ENCODE measurements around the gene VIPR2.

VIPR2 gene

DNA sequence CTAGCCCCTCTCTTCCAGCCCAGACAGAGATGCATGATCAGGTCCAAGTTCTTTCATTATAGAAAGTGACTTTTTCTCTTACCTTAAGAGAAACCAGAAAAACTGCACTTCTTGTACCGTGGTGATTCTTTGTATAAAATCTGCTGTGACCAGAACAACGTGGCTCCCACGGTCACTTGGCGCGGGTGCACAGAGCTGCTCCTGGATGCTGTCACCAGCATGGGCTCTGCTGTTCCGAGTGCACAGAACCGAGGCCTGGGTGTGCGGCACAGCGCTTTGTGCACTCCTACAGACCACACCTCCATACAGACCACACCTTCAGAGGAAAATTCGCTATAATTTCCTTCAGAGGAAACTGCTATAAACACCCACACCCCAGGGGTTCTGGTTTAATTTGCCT is 26.0 kb downstream of the VIPR2 start:
- DNase-seq, result no peak

DNA sequence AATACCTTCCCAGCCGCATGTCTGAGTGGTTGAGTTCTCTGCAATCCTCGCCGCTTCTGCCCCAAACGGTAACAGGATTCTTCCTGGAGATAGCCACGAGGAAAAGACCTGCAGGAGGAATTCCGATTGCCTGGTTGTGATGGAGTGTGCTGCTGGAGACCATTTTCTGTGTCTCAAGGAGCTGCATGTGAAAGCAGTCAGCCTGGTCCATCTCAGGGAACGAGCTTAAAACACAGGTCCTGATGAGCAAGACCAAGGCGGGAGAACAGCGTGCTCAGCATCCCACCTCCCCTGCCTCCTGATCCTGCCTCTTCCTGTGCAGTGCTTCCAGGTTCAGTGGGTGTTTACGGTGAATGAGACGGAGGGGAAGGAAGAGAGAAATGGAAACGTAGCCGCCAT is 26.5 kb downstream of the VIPR2 start:
- no peak for DNase-seq

DNA sequence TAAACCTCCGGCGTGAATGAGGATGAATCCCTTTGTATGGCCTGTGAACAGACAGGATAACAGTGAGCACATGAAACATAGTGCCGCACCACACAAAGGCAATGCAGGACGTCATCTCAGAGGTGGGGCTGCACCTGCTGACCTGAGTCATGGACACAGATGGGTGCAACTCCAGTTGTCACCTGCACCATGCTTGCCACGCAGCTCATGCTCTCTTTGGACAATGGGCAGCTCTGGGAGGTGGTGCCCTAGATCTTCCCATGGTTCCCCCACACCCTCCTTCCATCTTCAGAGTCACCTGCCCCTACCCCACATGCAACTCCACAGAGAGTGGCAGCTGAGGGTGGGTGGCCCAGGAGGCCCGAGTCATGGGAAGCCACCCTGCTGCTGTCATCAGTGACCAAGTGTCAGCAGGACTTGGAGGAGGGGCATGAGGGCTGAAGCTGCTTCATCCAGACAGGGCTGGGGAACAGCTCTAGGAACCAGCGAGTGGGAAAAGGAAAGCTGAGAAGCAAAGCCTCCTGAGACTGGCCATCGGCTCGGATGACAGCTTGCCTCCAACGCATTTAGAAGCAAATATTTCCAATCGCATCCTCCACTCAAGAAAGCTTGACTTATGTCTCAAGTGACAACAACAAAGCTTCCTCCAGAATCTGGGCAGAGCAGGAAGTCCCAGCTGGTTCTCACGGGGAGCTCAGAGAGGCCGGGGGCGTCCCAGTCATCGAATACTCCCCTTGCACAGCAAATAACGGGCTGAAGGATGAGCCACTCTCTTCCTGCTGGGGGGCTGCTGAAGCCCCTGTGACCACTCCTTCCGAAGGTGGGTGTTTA is 27.1 kb downstream of the VIPR2 start:
- peak; percentile 14 for DNase-seq

DNA sequence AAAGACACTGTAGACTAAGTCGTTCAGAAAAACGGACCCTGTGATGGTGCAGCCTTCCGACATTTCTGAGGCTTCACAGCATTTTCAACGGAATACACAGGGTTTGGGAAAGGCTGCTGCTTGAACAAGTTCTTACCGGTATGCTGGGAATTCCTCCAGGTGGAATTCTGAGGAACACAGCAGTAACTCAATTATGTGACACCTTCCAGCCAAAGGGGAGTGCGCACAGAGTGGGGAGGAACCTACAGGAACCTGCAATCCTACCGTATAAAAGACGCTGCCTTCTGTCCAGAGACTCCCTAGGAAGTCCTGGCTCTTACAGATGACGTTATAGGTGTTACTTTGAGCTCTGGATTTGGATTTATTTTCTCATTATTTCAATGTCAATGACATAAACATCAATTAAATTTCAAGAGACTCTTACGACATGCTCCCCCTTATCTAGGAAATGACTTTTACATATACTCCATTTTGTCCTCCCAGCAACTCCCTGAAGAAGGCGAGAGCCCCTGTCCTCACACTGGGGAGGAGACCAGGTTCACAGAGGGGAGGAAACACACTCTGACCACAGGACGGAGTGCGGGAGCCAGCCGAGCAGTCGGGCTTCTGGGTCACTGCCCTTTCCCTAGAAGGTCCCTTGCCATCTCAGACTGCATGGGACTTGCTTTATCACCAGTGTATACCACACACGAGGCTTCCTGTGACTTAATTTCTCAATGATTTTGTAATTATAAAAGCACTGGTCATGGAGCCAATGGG is 27.9 kb downstream of the VIPR2 start:
- DNase-seq, result no peak

DNA sequence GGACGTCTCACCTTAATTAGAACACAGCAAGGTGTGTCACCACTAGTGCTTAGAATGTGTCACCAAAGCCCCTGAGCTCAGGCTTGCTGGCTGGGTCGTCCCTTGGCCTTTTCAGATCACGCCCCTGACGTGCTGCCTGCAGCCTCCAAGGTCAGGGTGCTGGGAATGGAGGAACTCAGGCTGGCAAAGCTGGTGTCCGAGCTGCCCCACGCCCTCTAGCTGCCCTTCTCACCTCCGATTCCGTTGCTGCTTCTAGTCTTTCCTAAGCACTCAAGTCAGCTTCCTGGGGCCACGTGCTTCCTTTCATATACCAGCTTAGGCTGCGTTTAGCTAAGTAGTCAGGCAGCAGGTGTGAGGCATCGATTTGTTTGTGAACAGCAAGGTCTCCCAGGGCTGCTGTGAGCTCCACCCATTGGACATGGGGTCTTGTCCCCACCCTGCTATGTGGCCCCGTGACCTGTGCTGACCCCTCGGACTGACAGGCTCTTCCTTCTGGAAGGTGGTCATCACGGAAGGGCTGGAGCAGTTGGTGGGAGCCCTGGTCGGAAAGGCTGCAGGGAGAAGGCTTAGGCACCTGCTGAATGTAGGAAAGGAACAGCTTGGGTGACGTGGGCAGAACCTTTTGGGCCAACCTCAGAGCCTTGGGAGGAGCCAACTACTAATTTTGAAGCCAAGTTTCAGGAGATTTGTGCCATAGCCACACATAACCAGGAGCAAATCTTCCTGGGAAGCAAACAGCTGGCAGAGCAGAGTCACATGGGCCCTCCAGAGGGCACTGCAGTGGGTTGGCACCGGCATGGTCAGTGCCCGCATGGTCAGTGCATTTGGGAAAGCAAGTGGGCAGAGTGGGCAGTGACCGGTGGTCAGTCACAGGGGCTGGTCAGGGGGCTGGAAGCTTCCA is 28.8 kb downstream of the VIPR2 start:
- DNase-seq, result peak; percentile 12

DNA sequence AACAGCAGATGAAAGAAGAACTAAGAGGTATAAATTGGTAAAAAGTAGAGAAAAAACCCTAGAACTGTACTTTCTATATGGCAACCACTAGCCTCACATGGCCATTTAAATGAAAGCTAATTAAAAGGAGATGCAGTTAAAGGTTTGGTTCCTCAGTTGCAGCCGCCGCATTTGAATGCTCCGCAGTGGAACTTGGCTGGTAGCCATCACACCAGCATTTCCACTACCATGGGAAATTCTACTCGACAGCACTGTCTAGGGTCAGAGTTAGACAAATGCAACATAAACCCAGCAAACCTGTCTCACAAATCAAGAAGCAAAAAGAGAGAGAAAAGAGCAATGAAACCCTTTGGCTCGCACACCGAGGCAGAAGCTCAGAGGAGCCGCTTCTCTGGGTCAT is 29.7 kb downstream of the VIPR2 start:
- DNase-seq, result no peak

DNA sequence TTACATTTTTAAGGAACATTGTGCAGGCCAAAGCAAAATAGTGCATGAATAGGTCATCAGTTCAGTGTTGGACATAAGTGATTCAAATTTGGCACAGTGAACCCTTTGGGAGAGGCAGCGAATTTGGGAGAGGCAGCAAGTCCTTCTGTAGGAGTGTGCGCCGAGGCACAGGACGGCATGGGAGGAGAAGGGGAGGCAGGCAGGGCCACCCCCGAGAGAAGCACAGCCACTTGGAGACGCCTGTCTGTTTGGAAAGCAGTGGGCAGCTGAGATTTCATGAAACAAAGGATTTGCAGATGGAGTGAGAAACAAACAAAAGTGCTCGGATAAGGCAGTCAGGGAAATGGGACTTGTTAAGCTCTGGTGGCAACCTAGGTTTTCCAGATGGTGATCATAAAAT is 30.6 kb downstream of the VIPR2 start:
- DNase-seq, result no peak

DNA sequence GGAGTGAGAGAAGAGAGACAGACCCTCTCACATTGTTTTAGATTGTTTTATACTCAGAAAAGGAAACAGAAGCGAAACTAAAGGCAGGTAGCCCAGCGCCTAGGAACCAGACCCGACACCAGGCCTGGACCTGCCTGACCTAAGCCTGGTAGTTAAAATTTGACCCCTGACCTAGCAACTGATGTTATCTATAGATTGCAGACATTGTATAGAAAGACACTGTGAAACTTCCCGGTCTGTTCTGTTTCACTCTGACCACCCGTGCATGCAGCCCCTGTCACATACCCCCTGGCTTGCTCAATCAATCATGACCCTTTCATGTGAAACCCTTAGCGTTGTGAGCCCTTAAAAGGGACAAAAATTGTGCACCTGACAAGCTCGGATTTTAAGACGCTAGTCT is 31.6 kb downstream of the VIPR2 start:
- DNase-seq, result no peak

DNA sequence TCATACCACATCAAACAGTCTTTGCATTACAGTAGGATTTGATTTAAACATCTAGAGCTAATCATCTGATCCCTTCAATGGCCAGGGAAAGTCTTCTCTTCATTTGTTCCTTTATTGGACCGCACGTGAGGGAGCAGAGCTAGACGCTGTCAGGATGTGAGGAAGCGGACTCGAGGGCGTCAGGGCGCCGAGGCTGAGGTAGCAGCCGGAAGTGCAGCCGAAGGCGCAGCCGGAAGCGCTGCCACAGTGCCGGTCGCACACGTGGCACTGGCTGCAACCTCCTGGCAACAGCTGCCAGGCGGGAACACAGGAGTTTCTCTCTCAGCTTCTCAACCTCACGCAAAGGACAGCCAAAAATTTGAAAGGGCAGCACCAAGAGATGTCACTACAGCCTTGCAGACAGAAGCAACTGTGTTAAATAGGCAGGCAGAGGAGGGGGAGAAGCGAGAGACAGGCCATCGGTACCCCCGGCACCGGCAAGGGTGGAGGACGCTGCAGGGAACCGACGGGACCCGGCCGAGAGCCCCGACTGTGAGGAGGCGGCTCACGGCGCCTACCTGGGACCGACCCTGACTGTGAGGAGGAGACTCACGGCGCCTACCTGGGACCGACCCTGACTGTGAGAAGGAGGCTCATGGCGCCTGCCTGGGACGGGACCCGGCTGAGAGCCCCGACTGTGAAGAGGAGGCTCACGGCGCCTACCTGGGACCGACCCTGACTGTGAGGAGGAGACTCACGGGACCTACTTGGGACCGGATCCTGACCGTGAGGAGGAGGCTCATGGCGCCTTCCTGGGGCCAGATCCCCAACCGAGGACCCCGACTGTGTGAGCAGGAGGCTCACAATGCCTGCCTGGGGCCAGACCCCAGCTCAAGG is 32.3 kb downstream of the VIPR2 start:
- DNase-seq, result no peak

DNA sequence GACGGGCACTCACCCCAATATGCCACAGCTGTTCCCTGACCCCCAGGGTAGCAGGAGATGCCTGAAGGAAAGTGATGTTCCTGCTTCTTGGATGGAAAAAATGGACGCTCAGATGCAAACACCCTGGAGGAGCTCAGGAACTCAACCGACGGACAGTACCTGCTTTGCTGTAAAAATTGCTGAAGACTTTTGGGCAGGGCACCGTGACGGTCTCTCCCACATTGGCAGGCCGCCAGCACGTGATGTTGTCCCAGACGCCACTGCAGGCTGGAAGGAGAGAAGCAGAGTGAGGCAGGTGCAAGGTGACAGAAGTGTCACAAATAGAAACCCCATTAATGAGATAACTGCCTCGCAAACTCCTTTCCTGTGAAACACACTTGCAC is 35.0 kb downstream of the VIPR2 start:
- DNase-seq, result no peak

DNA sequence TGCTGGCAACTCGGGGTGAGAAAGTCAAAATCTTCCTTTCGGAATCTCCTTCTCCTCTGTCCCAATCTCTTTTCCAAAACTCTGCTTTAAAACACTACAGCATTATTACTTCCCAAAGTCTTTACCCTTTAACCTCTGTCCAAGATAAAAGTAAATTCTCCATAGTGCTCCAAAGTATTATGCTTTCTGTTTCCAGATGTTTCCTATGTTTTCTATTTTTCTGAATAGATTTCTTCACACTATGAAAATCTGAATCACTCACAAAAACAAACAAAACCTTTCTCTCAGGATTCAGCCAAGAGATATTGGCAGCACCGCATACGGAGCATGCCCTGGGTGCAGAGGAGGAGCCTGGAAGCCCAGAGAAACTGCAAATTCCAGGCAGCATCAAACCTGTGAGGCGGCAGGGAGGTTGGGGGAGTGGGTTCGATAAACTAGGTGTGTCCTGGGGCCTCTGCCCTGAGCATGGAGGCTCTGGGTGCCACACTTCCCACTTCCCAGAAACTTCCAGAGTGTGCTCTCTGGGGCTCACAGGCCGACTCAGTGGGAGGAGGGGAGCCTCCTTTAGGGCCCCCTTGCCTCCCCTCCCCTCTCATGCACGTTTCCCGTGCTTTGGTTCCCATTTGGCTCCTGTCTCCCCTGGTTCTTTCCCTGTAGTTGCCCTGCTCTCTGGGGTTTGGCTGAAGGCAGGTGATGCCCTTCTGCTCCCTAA is 35.6 kb downstream of the VIPR2 start:
- peak; percentile 6 for DNase-seq

DNA sequence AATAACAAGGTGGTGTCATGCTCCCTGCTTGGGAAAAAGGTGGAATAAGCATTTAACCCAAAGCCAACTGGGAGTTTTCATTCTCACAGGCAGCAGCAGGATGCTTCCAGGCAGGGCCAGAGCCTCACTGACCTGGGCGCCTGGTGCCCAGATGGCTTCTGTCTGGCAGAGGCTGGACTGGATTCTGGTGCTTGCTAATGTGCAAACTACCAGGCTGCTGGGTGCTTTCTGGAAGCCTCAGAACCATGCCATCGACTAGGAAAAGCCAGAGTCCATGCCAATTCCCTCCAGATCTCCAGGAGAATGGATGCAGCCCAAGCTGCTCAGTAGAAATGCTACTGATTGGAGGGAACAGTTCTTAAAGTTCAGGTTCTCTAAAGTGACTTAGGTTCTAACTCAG is 36.2 kb downstream of the VIPR2 start:
- no peak for DNase-seq

DNA sequence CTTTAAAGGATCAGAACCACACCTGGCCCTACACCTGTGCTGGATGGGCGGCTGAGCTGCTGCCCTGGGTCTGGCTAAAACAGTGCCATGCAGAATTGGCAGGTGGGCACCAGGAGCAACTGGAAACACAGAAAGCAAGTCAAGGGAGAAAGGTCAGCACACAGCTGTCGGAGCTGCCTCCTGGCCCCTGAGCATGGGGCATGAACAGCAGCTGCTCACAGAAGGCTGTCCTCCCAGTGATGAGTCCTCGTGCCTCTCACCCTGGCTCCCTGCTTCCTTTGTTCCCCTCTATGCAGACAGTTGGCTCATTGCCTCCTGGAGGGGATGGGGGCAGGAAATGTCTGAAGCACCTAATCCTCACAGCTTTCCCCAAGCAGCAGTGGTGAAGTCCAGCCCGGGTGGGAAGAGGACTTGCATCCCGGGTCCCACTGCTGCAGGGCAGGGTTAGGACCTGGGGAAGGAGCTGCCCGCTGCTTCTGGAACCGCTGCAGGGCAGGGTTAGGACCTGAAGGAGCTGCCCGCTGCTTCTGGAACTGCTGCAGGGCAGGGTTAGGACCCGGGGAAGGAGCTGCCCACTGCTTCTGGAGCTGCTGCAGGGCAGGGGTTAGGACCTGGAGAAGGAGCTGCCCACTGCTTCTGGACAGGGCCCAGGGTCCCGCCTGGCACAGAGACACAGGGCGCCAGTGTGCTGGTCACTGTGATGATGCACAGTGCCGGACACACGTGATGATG is 37.3 kb downstream of the VIPR2 start:
- DNase-seq, result no peak

DNA sequence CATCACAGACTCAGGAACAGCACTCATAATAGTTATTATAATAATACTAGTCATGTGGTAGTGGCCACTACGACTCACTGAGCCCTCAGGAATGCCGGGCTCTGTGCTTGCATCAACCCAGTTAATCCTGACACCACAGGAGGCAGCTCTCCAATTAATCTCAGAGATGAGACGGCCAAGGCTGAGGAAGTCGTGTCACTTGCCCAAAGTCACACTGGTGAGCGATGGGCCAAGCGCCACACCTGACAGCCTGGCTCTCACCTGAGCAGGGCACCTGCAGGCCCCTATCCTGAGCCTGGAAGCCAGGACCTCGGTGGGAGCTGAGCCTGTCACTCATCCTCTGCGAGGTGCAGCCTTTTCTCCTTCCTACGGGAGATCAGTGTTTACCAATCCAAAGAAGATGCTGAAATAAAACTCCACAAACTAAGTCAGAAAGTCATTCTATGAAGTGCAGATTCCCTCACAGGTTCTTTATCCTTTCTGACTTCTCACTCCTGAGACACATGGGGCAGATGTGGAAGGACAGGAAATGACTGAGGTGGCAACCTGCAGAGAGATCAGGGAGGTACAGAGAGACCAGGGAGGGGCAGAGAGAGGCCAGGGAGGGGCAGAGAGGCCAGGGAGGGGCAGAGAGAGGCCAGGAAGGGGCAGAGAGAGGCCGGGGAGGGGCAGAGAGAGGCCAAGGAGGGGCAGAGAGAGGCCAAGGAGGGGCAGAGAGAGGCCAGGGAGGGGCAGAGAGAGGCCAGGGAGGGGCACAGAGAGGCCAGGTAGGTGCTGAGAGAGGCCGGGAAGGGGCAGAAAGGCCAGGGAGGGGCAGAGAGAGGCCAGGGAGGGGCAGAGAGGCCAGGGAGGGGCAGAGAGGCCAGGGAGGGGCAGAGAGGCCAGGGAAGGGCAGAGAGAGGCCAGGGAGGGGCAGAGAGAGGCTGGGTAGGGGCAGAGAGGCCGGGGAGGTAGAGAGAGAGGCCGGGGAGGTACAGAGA is 38.5 kb downstream of the VIPR2 start:
- peak; percentile 5 for DNase-seq

DNA sequence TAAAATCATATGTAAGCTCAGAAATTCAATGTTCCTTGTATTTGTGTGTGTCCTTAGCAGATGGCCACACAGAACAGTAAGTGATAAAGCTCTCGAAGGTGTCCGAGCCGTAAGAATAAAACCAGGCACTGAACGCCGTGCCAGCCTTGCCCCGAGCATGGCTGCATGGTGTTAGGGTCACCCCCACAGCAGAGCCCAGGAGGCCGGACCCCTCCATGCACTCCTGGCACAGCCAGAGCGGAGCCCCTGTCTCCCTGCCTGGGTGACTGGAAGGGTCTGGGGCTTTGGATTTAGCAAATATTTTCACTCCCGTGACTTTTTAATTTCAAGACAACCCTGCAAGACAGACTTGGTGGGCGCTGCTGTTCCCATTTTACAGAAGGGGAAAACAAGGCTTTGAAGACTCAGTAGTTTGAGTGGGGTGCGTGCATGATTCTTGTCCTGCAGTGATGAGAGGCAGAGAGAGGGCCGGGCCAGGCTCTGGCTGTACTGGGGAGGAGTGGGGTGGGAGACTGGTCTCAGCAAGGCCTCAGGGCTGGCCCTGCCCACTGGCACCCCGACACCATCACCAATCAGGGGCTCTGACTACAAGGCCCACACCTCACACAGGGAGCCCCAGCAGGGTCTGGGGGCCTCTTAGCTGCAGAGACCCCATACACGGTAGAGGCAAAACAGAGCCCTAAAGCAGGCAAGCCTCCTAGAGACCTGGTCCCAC is 39.4 kb downstream of the VIPR2 start:
- DNase-seq, result peak; percentile 6

DNA sequence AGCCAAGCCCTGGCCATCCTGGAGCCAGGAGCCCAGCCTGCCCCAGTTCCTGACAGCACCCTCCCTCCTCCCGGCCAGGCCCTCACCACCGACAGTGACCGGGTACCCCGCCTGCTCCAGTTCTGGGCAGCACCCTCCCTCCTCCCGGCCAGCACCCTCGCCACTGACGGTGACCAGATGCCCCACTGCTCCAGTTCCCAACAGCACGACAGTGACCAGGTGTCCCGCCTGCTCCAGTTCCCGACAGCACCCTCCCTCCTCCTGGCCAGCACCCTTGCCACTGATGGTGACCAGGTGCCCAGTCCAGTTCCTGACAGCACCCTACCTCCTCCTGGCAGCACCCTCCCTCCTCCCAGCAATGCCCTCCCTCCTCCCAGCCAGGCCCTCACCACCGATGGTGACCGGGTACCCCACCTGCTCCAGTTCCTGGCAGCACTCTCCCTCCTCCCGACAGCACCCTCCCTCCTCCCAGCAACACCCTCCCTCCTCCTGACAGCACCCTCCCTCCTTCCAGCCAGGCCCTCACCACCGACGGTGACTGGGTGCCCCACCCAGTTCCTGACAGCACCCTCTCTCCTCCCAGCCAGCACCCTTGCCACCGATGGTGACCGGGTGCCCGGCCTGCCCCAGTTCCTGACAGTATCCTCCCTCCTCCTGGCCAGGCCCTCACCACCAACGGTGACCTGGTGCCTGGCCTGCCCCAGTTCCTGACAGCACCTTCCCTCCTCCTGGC is 40.3 kb downstream of the VIPR2 start:
- DNase-seq, result peak; percentile 20

DNA sequence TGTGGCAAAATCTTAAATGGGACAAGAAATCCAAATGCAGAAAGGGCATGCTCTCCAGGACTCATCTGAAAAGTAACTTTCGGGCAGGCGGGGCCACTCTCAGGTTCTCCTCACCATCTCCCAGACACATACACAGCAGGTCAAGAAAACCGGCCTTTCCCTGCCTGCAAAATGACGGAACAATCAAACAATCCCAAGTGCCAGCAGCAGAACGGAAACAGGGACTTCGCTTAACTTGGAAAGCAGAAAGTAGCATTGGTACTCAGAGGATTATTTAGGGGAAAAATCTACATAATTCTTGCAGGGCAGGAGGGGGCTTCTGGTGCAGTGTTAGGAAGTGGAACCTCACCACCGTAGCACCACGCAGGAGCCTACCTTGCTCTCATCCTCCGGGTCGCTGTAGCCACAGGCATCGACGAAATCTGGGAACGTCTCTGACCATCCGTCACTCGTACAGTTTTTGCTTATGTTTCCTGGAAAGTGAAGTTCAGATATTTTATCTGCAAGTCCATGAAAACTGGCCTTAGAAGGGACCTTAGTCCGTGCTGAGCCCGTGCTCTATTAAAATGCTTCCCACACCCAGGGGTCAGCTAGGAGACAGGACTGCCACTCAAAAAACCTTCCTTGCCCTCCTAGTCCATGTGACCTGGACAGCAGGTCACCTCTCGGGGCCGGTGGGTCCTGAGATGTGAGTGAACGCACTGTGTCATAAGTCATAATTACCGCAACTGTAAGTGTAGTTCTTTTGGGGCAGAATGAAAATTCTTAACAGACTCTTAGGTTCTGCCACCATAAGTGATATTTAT is 41.1 kb downstream of the VIPR2 start:
- peak; percentile 9 for DNase-seq

Data from activated CD4-positive, CD25-positive, alpha-beta regulatory T cell treated with anti-CD3 and anti-CD28 coated beads, Interleukin-2, amount 50 U/mL, for 72 hours (primary cell).